Measurements from ENCODE around the gene RRP15.

- TF ChIP-seq GATA2 (IDR thresholded peaks at IDR 0.05; ENCODE audit: low read depth, low read length) (no peak), GATA3 (IDR thresholded peaks at IDR 0.05; ENCODE audit: low read depth, low read length) (no peak)
Observed at GRCh38 chr1:218322762-218323161, 37.7 kb downstream of the RRP15 start.
